H9 (cell line): ENCODE measurements around the gene TBRG1. TPM values are rescaled to one million over a fixed set of nuclear protein-coding genes. Genes with fewer than 3 reads are reported as not detected.
A peak's percentile ranks its signal among the peaks of the same experiment; 100 is the strongest.

Source experiments
- DNase-seq: peaks from one replicate; pipeline ENCODE4 v3.0.0-alpha.2; 2017
- H2AFZ ChIP-seq: one replicate; pipeline ENCODE4 v1.6.1; 2013; ENCODE audit warnings: mild to moderate bottlenecking, low read length, control low read depth, moderate library complexity
- H2AK5ac ChIP-seq: 2 replicates; pipeline ENCODE4 v1.6.1; 2013; ENCODE audit warnings: low read length, control low read depth, mixed read lengths; ENCODE audit not compliant: insufficient read length
- H2BK120ac ChIP-seq: one replicate; pipeline ENCODE4 v1.6.1; 2013; ENCODE audit warnings: low read depth, mild to moderate bottlenecking, low read length, control low read depth, inconsistent platforms; ENCODE audit not compliant: poor library complexity, severe bottlenecking
- H2BK12ac ChIP-seq: 2 replicates; pipeline ENCODE4 v1.6.1; 2013; ENCODE audit warnings: low read length, control low read depth, mixed read lengths, low read depth; ENCODE audit not compliant: insufficient read length
- H2BK15ac ChIP-seq: 2 replicates; pipeline ENCODE4 v1.6.1; 2013; ENCODE audit warnings: low read depth, low read length, control low read depth
- H2BK20ac ChIP-seq: one replicate; pipeline ENCODE4 v1.6.1; 2013; ENCODE audit warnings: low read depth, mild to moderate bottlenecking, low read length, control low read depth, inconsistent platforms; ENCODE audit not compliant: poor library complexity, severe bottlenecking
- H2BK5ac ChIP-seq: 2 replicates; pipeline ENCODE4 v1.6.1; 2013; ENCODE audit warnings: low read length, control low read depth, mixed read lengths; ENCODE audit not compliant: insufficient read length
- H3K14ac ChIP-seq: 2 replicates; pipeline ENCODE4 v1.6.1; 2013; ENCODE audit warnings: low read length, control low read depth; ENCODE audit not compliant: insufficient read depth
- H3K18ac ChIP-seq: 2 replicates; pipeline ENCODE4 v1.6.1; 2013; ENCODE audit warnings: low read depth, mild to moderate bottlenecking, mixed read lengths, low read length, control low read depth; ENCODE audit not compliant: insufficient read length
- H3K23ac ChIP-seq: 2 replicates; pipeline ENCODE4 v1.6.1; 2013; ENCODE audit warnings: low read length, control low read depth, mixed read lengths, low read depth; ENCODE audit not compliant: insufficient read length
- H3K23me2 ChIP-seq: 2 replicates; pipeline ENCODE4 v1.6.1; 2013; ENCODE audit warnings: low read depth, mild to moderate bottlenecking, mixed read lengths, low read length, control low read depth; ENCODE audit not compliant: insufficient read length, poor library complexity, severe bottlenecking
- H3K27ac ChIP-seq: 2 replicates; pipeline ENCODE4 v1.5.1; 2013; ENCODE audit warnings: low read length, control low read depth, mixed read lengths, low read depth; ENCODE audit not compliant: insufficient read length
- H3K27me3 ChIP-seq: 2 replicates; pipeline ENCODE4 v1.6.1; 2013; ENCODE audit warnings: low read length, control low read depth, inconsistent platforms; ENCODE audit not compliant: insufficient read depth
- H3K4ac ChIP-seq: 2 replicates; pipeline ENCODE4 v1.6.1; 2013; ENCODE audit warnings: low read depth, mild to moderate bottlenecking, control low read depth, inconsistent platforms, low read length, moderate library complexity
- H3K4me1 ChIP-seq: 2 replicates; pipeline ENCODE4 v1.6.1; 2013; ENCODE audit warnings: low read length, control low read depth, inconsistent platforms; ENCODE audit not compliant: insufficient read depth
- H3K4me2 ChIP-seq: 2 replicates; pipeline ENCODE4 v1.6.1; 2013; ENCODE audit warnings: low read length, control low read depth, mixed read lengths; ENCODE audit not compliant: insufficient read length, insufficient read depth
- H3K56ac ChIP-seq: 2 replicates; pipeline ENCODE4 v1.6.1; 2013; ENCODE audit warnings: low read depth, mild to moderate bottlenecking, mixed read lengths, low read length, control low read depth; ENCODE audit not compliant: insufficient read length
- H3K79me1 ChIP-seq: 2 replicates; pipeline ENCODE4 v1.6.1; 2013; ENCODE audit warnings: low read depth, mild to moderate bottlenecking, moderate library complexity, low read length, control low read depth, inconsistent platforms; ENCODE audit not compliant: insufficient read depth, poor library complexity, severe bottlenecking
- H3K79me2 ChIP-seq: 2 replicates; pipeline ENCODE4 v1.6.1; 2013; ENCODE audit warnings: low read length, control low read depth, inconsistent platforms; ENCODE audit not compliant: insufficient read depth
- H3K9ac ChIP-seq: 2 replicates; pipeline ENCODE4 v1.6.1; 2013; ENCODE audit warnings: low read length, control low read depth, mixed read lengths; ENCODE audit not compliant: insufficient read length; ENCODE audit errors: extremely low read depth
- H3K9me3 ChIP-seq: one replicate; pipeline ENCODE4 v1.6.1; 2013; ENCODE audit warnings: low read depth, low read length, inconsistent platforms; ENCODE audit not compliant: control insufficient read depth
- H3T11ph ChIP-seq: one replicate; pipeline ENCODE4 v1.6.1; 2013; ENCODE audit warnings: mild to moderate bottlenecking, low read length, control low read depth, inconsistent platforms
- H4K20me1 ChIP-seq: one replicate; pipeline ENCODE4 v1.6.1; 2013; ENCODE audit not compliant: control insufficient read depth, insufficient read length, insufficient read depth
- H4K5ac ChIP-seq: 2 replicates; pipeline ENCODE4 v1.6.1; 2013; ENCODE audit warnings: low read depth, mild to moderate bottlenecking, mixed read lengths, low read length, control low read depth; ENCODE audit not compliant: insufficient read length
- H4K8ac ChIP-seq: replicated peaks from 2 replicates; pipeline ENCODE4 v1.6.1; 2013; ENCODE audit warnings: low read length, control low read depth, mixed read lengths, low read depth; ENCODE audit not compliant: insufficient read length
- H4K91ac ChIP-seq: 2 replicates; pipeline ENCODE4 v1.6.1; 2013; ENCODE audit warnings: low read depth, mild to moderate bottlenecking, moderate library complexity, mixed read lengths, low read length, control low read depth; ENCODE audit not compliant: insufficient read length
- H3K27ac Mint-ChIP-seq, 3 experiments: 2 replicates in 2 of 3; 3 replicates in 1 of 3; pipeline ENCODE4 v1.8.0; 2020 to 2021; ENCODE audit warnings: mixed read lengths in 3 of 3, mild to moderate bottlenecking in 1 of 3, moderate library complexity in 1 of 3
- H3K27me3 Mint-ChIP-seq: 2 replicates; pipeline ENCODE4 v1.8.0; 2021; ENCODE audit warnings: low read depth, mild to moderate bottlenecking, moderate library complexity, mixed read lengths
- H3K36me3 Mint-ChIP-seq, 3 experiments: 2 replicates in 2 of 3; 3 replicates in 1 of 3; pipeline ENCODE4 v1.8.0; 2020 to 2021; ENCODE audit warnings: low read depth in 3 of 3, mixed read lengths in 3 of 3; ENCODE audit not compliant: insufficient read depth in 1 of 3
- H3K4me1 Mint-ChIP-seq, 2 experiments: 2 replicates each; pipeline ENCODE4 v1.8.0; 2020; ENCODE audit warnings: mixed read lengths in 2 of 2
- H3K4me3 Mint-ChIP-seq, 2 experiments: 2 replicates in 1 of 2; 3 replicates in 1 of 2; pipeline ENCODE4 v1.8.0; 2020 to 2021; ENCODE audit warnings: mild to moderate bottlenecking in 2 of 2, mixed read lengths in 2 of 2, moderate library complexity in 1 of 2
- H3K9me3 Mint-ChIP-seq, 2 experiments: 2 replicates in 1 of 2; 3 replicates in 1 of 2; pipeline ENCODE4 v1.8.0; 2020; ENCODE audit warnings: mild to moderate bottlenecking in 2 of 2, mixed read lengths in 2 of 2, moderate library complexity in 1 of 2
- CTCF ChIP-seq: fragments of 200-600 bp; sonication (generic); conservative IDR thresholded peaks from 3 replicates; pipeline ENCODE4 v1.8.0; 2021; ENCODE audit warnings: antibody characterized with exemption, mild to moderate bottlenecking
- WGBS: extraction: QIAGEN DNeasy Blood & Tissue Kit; methylation state at CpG from one replicate; pipeline ENCODE4 v1.1.7; 2013; ENCODE audit warnings: missing lambda C conversion rate, low lambda C conversion rate, mixed read lengths; ENCODE audit not compliant: insufficient read length; ENCODE audit errors: extremely low coverage; 5-methylcytosine and 5-hydroxymethylcytosine counted together
- total RNA-seq: library from RNA; stranded (reverse); gene quantifications from 2 replicates; pipeline ENCODE4 v1.2.1, GENCODE V29; 2021

TBRG1 gene
- total RNA-seq, 1 experiment from 2014 or later: 23.9 TPM

- H2BK15ac ChIP-seq: no peak within 1 kb of the TSS
- peaks cover 12% of the 10 kb centered on the region for H3K23me2 ChIP-seq
- no peaks in the 10 kb centered on the region for H3K4me1 ChIP-seq
- WGBS: no CpG with 5 or more reads among the region's 58 CpGs
- H3K79me1 ChIP-seq: no peaks in the 10 kb centered on the region
- no peak within 1 kb of the TSS for H2BK5ac ChIP-seq
- Mint-ChIP-seq H3K9me3 (no peaks in the 10 kb centered on the region), H3K27ac (peak within 1 kb of the TSS; percentile 78 to 97 (median 94); a peak in 6 of 7 replicates), H3K27me3 (peaks cover 13% of the 10 kb centered on the region), H3K36me3 (no peaks in the 10 kb centered on the region), H3K4me3 (peak within 1 kb of the TSS; percentile 87 to 93), H3K4me1 (peaks cover 7 to 14% of the 10 kb centered on the region in 2 experiments)
- peak within 1 kb of the TSS; percentile 82 for H3K18ac ChIP-seq
- H3K27me3 ChIP-seq: peaks cover 6% of the 10 kb centered on the region
- peak; percentile 97 for DNase-seq
- H4K5ac ChIP-seq: no peak within 1 kb of the TSS
- H4K91ac ChIP-seq: no peak within 1 kb of the TSS
- H3K14ac ChIP-seq: peak within 1 kb of the TSS; percentile 83
- H2BK12ac ChIP-seq: no peak within 1 kb of the TSS
- no peak within 1 kb of the TSS for H3K56ac ChIP-seq
- no peak within 1 kb of the TSS for H3K27ac ChIP-seq
- no peak within 1 kb of the TSS for H2BK20ac ChIP-seq
- no peaks in the 10 kb centered on the region for H3K79me2 ChIP-seq
- H3K23ac ChIP-seq: no peak within 1 kb of the TSS
- H2AK5ac ChIP-seq: no peak within 1 kb of the TSS
- H3K4me2 ChIP-seq: peak within 1 kb of the TSS; percentile 57
- H4K20me1 ChIP-seq: no peaks in the 10 kb centered on the region
- H3K4ac ChIP-seq: no peak within 1 kb of the TSS
- no peak within 1 kb of the TSS for H2AFZ ChIP-seq
- no peak for TF ChIP-seq CTCF
- no peaks in the 10 kb centered on the region for H3K9me3 ChIP-seq
- H3K9ac ChIP-seq: peak within 1 kb of the TSS; percentile 58
- H3T11ph ChIP-seq: no peak within 1 kb of the TSS
- no peak within 1 kb of the TSS for H4K8ac ChIP-seq
- no peak within 1 kb of the TSS for H2BK120ac ChIP-seq
Measured at GRCh38 chr11:124673333-124674167, 50.9 kb downstream of the TBRG1 start, which contains the start of the genes SIAE and SPA17. Gene SIAE, minus strand, starts transcription at chr11:124673739. Its CDS starts 31 bp downstream, at chr11:124673708. Gene SPA17, plus strand, starts transcription at chr11:124673904. Its CDS starts 1,361 bp downstream, at chr11:124675265.
